Neural cell (in vitro differentiated cells): ENCODE data around the gene WASF3. TPM values are rescaled to one million over a fixed set of nuclear protein-coding genes. Genes with fewer than 3 reads are reported as not detected.

ENCODE experiments used
- H2AFZ ChIP-seq: fragments of 200-600, 300-800 bp; sonication (generic), shearing (Covaris generic); 2 replicates; pipeline ENCODE4 v1.6.0; 2014; ENCODE audit warnings: low read depth, mild to moderate bottlenecking, antibody characterized with exemption, low read length, moderate library complexity
- H3F3A ChIP-seq: fragments of 200-600 bp; shearing (Covaris generic); 2 replicates; pipeline ENCODE4 v1.6.1; 2016; ENCODE audit warnings: mild to moderate bottlenecking, moderate library complexity, mixed read lengths, antibody characterized with exemption, low read length; ENCODE audit not compliant: insufficient read depth, poor library complexity, severe bottlenecking
- H3K27ac ChIP-seq: fragments of 200-600, 300-800 bp; sonication (generic), shearing (Covaris generic); 2 replicates; pipeline ENCODE4 v1.5.1; 2014; ENCODE audit warnings: mild to moderate bottlenecking, low read length, moderate library complexity
- H3K27me3 ChIP-seq: fragments of 300-800, 200-600 bp; sonication (generic), shearing (Covaris generic); 2 replicates; pipeline ENCODE4 v1.6.0; 2014; ENCODE audit warnings: mild to moderate bottlenecking, low read depth, low read length, moderate library complexity; ENCODE audit not compliant: insufficient read depth
- H3K36me3 ChIP-seq: fragments of 300-800, 200-600 bp; sonication (generic), shearing (Covaris generic); 2 replicates; pipeline ENCODE4 v1.5.1; 2014; ENCODE audit warnings: mild to moderate bottlenecking, antibody characterized with exemption, low read length, moderate library complexity; ENCODE audit not compliant: insufficient read depth
- H3K4me2 ChIP-seq: fragments of 300-800, 200-600 bp; sonication (generic), shearing (Covaris generic); 2 replicates; pipeline ENCODE4 v1.6.0; 2014; ENCODE audit warnings: mild to moderate bottlenecking, low read length
- H3K4me3 ChIP-seq: fragments of 300-800, 200-600 bp; sonication (generic), shearing (Covaris generic); 2 replicates; pipeline ENCODE4 v1.5.1; 2014; ENCODE audit warnings: mild to moderate bottlenecking, low read length, moderate library complexity
- H3K79me2 ChIP-seq: fragments of 200-600 bp; shearing (Covaris generic); replicated peaks from 2 replicates; pipeline ENCODE4 v1.6.0; 2014; ENCODE audit warnings: mild to moderate bottlenecking, low read length, moderate library complexity; ENCODE audit not compliant: insufficient read depth
- H3K9ac ChIP-seq: fragments of 300-800, 200-600 bp; sonication (generic), shearing (Covaris generic); 2 replicates; pipeline ENCODE4 v1.6.1; 2016; ENCODE audit warnings: mild to moderate bottlenecking, low read length, mixed read lengths
- H3K9me2 ChIP-seq: fragments of 200-600 bp; shearing (Covaris generic); 2 replicates; pipeline ENCODE4 v1.6.1; 2016; ENCODE audit warnings: mild to moderate bottlenecking, low read length, mixed read lengths; ENCODE audit not compliant: insufficient read depth
- H3K9me3 ChIP-seq: fragments of 200-600, 300-800 bp; sonication (generic), shearing (Covaris generic); 2 replicates; pipeline ENCODE4 v1.6.1; 2016; ENCODE audit warnings: mild to moderate bottlenecking, mixed run types, low read length, moderate library complexity, mixed read lengths
- H4K20me1 ChIP-seq: fragments of 200-600 bp; shearing (Covaris generic); 2 replicates; pipeline ENCODE4 v1.6.1; 2016; ENCODE audit warnings: mild to moderate bottlenecking, mixed run types; ENCODE audit not compliant: insufficient read depth
- EP300 ChIP-seq: fragments of 450-650 bp; conservative IDR thresholded peaks from 2 replicates; pipeline ENCODE4 v1.6.1; 2014; ENCODE audit warnings: antibody characterized with exemption, mild to moderate bottlenecking, moderate library complexity; ENCODE audit not compliant: poor library complexity, severe bottlenecking
- EZH2 ChIP-seq: fragments of 200-600, 300-800 bp; shearing (Covaris generic), sonication (generic); IDR thresholded peaks from 2 replicates; pipeline ENCODE4 v1.6.1; 2014; ENCODE audit warnings: antibody characterized with exemption, low read length, borderline replicate concordance, mild to moderate bottlenecking; ENCODE audit not compliant: insufficient read depth, poor library complexity, severe bottlenecking
- MXI1 ChIP-seq: fragments of 450-650 bp; conservative IDR thresholded peaks from 2 replicates; pipeline ENCODE4 v1.6.1; 2014; ENCODE audit warnings: antibody characterized with exemption, mild to moderate bottlenecking; ENCODE audit not compliant: poor library complexity, severe bottlenecking
- POLR2AphosphoS5 ChIP-seq: IDR thresholded peaks from 2 replicates; pipeline ENCODE4 v1.6.1; 2012
- RAD21 ChIP-seq: fragments of 450-650 bp; conservative IDR thresholded peaks from 2 replicates; pipeline ENCODE4 v1.6.1; 2014; ENCODE audit warnings: antibody characterized with exemption, mild to moderate bottlenecking, moderate library complexity
- REST ChIP-seq: IDR thresholded peaks from 2 replicates; pipeline ENCODE4 v1.6.1; 2012; ENCODE audit warnings: borderline replicate concordance
- SMC3 ChIP-seq: fragments of 450-650 bp; conservative IDR thresholded peaks from 2 replicates; pipeline ENCODE4 v1.6.1; 2014; ENCODE audit warnings: antibody characterized with exemption, mild to moderate bottlenecking, moderate library complexity; ENCODE audit not compliant: poor library complexity
- TAF1 ChIP-seq: IDR thresholded peaks from 2 replicates; pipeline ENCODE4 v1.6.1; 2012; ENCODE audit warnings: low read depth
- polyA plus RNA-seq: library from polyadenylated mRNA; depleted of rRNA; stranded (reverse); fragments of >200 nt; gene quantifications from 2 replicates; pipeline ENCODE4 v1.2.3, GENCODE V29; 2014
- TF ChIP-seq, protein P1 (sequence below): fragments of 450-650 bp; IDR thresholded peaks from 2 replicates; pipeline ENCODE4 v1.5.1; 2014; ENCODE audit warnings: antibody characterized with exemption, mild to moderate bottlenecking, moderate library complexity; ENCODE audit not compliant: poor library complexity, severe bottlenecking

Gene WASF3
- polyA plus RNA-seq, 1 donor from 2014 or later: 44.5 TPM

GRCh38 chr13:26579580-26579979 is 22.1 kb downstream of the WASF3 start:
- peaks cover 2% of the 10 kb centered on the region for H3K9me3 ChIP-seq
- no peak overlapping the region for H3K9ac ChIP-seq
- no peak overlapping the region for H3K4me3 ChIP-seq
- H3K9me2 ChIP-seq: no peaks in the 10 kb centered on the region
- H3K27me3 ChIP-seq: no peaks in the 10 kb centered on the region
- H3K79me2 ChIP-seq: peaks cover 68% of the 10 kb centered on the region
- no peak overlapping the region for H2AFZ ChIP-seq
- H3K36me3 ChIP-seq: peaks cover 3% of the 10 kb centered on the region
- H3F3A ChIP-seq: no peaks in the 10 kb centered on the region
- TF ChIP-seq EZH2: no peak
- TF ChIP-seq REST: no peak
- TF ChIP-seq EP300: no peak
- no peak for TF ChIP-seq SMC3
- TF ChIP-seq, protein P1, sequence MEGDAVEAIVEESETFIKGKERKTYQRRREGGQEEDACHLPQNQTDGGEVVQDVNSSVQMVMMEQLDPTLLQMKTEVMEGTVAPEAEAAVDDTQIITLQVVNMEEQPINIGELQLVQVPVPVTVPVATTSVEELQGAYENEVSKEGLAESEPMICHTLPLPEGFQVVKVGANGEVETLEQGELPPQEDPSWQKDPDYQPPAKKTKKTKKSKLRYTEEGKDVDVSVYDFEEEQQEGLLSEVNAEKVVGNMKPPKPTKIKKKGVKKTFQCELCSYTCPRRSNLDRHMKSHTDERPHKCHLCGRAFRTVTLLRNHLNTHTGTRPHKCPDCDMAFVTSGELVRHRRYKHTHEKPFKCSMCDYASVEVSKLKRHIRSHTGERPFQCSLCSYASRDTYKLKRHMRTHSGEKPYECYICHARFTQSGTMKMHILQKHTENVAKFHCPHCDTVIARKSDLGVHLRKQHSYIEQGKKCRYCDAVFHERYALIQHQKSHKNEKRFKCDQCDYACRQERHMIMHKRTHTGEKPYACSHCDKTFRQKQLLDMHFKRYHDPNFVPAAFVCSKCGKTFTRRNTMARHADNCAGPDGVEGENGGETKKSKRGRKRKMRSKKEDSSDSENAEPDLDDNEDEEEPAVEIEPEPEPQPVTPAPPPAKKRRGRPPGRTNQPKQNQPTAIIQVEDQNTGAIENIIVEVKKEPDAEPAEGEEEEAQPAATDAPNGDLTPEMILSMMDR: no peak
- no peak for TF ChIP-seq MXI1
- TF ChIP-seq POLR2AphosphoS5: no peak
- no peak for TF ChIP-seq TAF1
- no peak for TF ChIP-seq RAD21
- no peak overlapping the region for H3K4me2 ChIP-seq
- no peaks in the 10 kb centered on the region for H4K20me1 ChIP-seq
- H3K27ac ChIP-seq: no peak overlapping the region

GRCh38 chr13:26583662-26584061 is 26.2 kb downstream of the WASF3 start:
- H3K27ac ChIP-seq: no peak overlapping the region
- no peak for TF ChIP-seq SMC3
- no peak for TF ChIP-seq RAD21
- no peak for TF ChIP-seq REST
- no peak for TF ChIP-seq EP300
- TF ChIP-seq POLR2AphosphoS5: no peak
- TF ChIP-seq TAF1: no peak
- TF ChIP-seq EZH2: no peak
- TF ChIP-seq, protein P1: no peak
- TF ChIP-seq MXI1: no peak
- H3K27me3 ChIP-seq: no peaks in the 10 kb centered on the region
- H3K9me2 ChIP-seq: no peaks in the 10 kb centered on the region
- no peak overlapping the region for H2AFZ ChIP-seq
- H3K79me2 ChIP-seq: peaks cover 68% of the 10 kb centered on the region
- H4K20me1 ChIP-seq: no peaks in the 10 kb centered on the region
- H3F3A ChIP-seq: no peaks in the 10 kb centered on the region
- H3K9ac ChIP-seq: no peak overlapping the region
- peaks cover 2% of the 10 kb centered on the region for H3K9me3 ChIP-seq
- H3K4me3 ChIP-seq: no peak overlapping the region
- H3K4me2 ChIP-seq: no peak overlapping the region
- H3K36me3 ChIP-seq: no peaks in the 10 kb centered on the region
